T47D (cell line): ENCODE data around the gene ENC1.
"Not testable (repeated sequence)": the region's sequence is repeated elsewhere in the genome, so short reads cannot be mapped to it uniquely, and the experiment has no call there.

Source experiments
- DNase-seq, 2 experiments: peaks; one replicate each; pipeline versions ENCODE4 v3.0.0 to v3.0.0-alpha.2; 2011 to 2012; ENCODE audit warnings: low read depth in 1 of 2, low spot score in 1 of 2
- JUND ChIP-seq: IDR thresholded peaks from 2 replicates; pipeline ENCODE4 v1.6.1; 2012; ENCODE audit warnings: low read depth
- in situ Hi-C: cut with HindIII; loops from 2 replicates; pipeline ENCODE4 v1.10.0; 2016; ENCODE audit warnings: low sequenced_read_pairs, low pct_unique_long_range_greater_than_20kb

The ENC1 gene

GRCh38 chr5:74640450-74640953, at the start of gene ENC1:
ENC1 (minus strand) TSS chr5:74640728; CDS start chr5:74636485, 4,243 bp downstream.
- TF ChIP-seq JUND = no peak
- peak; percentile 23 to 94 for DNase-seq
- in situ Hi-C loops = no loop called here

- DNase-seq = no peak
- TF ChIP-seq JUND = no peak
- in situ Hi-C loops = no loop called here
Measured at GRCh38 chr5:74686962-74687751, 46.6 kb upstream of the ENC1 start.

- in situ Hi-C loops = no loop called here
- TF ChIP-seq JUND = no peak
- DNase-seq = no peak
Measured at GRCh38 chr5:74685979-74686631, 45.6 kb upstream of the ENC1 start.

GRCh38 chr5:74684900-74685851, 44.6 kb upstream of the ENC1 start, which contains the start of gene HEXB:
HEXB (plus strand) TSS chr5:74685233; CDS start chr5:74685261, 28 bp downstream.
- DNase-seq = peak; percentile 81 to 91
- in situ Hi-C loops = no loop called here
- TF ChIP-seq JUND = peak; percentile 50; the same call in 1 of the 2 replicates

GRCh38 chr5:74679966-74680365, 39.4 kb upstream of the ENC1 start:
- in situ Hi-C loops = no loop called here
- no peak for DNase-seq
- no peak for TF ChIP-seq JUND

GRCh38 chr5:74679300-74679699, 38.8 kb upstream of the ENC1 start:
- in situ Hi-C loops = not testable (repeated sequence)

GRCh38 chr5:74678123-74678522, 37.6 kb upstream of the ENC1 start:
- in situ Hi-C loops, DNase-seq: not testable (repeated sequence)

More at GRCh38 chr5:74679300-74679699, 38.8 kb upstream of the ENC1 start:
- not testable (repeated sequence) for DNase-seq

- in situ Hi-C loops, DNase-seq: not testable (repeated sequence)
Measured at GRCh38 chr5:74676466-74676865, 35.9 kb upstream of the ENC1 start.

GRCh38 chr5:74673011-74673790, 32.7 kb upstream of the ENC1 start:
- in situ Hi-C loops = no loop called here
- no peak for TF ChIP-seq JUND
- peak in 1 of 2 experiments; percentile 40 for DNase-seq

GRCh38 chr5:74672215-74672877, 31.8 kb upstream of the ENC1 start:
- no peak for DNase-seq
- in situ Hi-C loops = no loop called here
- no peak for TF ChIP-seq JUND

GRCh38 chr5:74670396-74671038, 30.0 kb upstream of the ENC1 start:
- no peak for DNase-seq
- TF ChIP-seq JUND = no peak
- in situ Hi-C loops = no loop called here
